ENCODE measurements around the gene FERMT1.
"Not testable (repeated sequence)": the region's sequence is repeated elsewhere in the genome, so short reads cannot be mapped to it uniquely, and the experiment has no call there.

FERMT1 gene

GRCh38 chr20:6038256-6038655 is 84.6 kb downstream of the FERMT1 start:
- DNase-seq, result no peak

GRCh38 chr20:6037082-6037481 is 85.7 kb downstream of the FERMT1 start:
- no peak for DNase-seq

GRCh38 chr20:6036213-6036612 is 86.6 kb downstream of the FERMT1 start:
- DNase-seq, result no peak

GRCh38 chr20:6034134-6034969 is 88.5 kb downstream of the FERMT1 start:
- no peak for DNase-seq

- not testable (repeated sequence) for DNase-seq
These were observed 89.9 kb downstream of the FERMT1 start for GRCh38 chr20:6032907-6033306.

- DNase-seq, result no peak
These were observed 92.3 kb downstream of the FERMT1 start for GRCh38 chr20:6030453-6031080.

- DNase-seq, result no peak
These were observed 93.3 kb downstream of the FERMT1 start for GRCh38 chr20:6029538-6029937.

- no peak for DNase-seq
These were observed 94.0 kb downstream of the FERMT1 start for GRCh38 chr20:6028818-6029217.

DNA sequence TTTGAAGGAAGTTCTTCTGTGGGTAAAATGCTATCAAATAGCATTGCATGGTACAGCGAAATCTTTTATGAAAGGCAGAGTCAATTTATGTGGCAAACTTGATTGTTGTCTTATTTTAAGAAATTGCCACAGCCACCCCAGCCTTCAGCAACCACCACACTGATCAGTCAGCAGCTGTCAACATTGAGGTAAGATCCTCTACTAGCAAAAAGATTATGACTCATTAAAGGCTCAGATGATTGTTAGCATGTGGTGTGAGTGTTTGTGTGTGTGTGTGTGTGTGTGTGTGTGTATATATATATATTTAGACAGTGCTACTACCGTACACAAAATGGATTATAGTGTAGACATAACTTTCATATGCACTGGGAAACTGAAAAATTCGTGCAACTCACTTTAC is 96.8 kb downstream of the FERMT1 start:
- no peak for DNase-seq

Data from stimulated activated naive CD4-positive, alpha-beta T cell treated with Interleukin-2 at 50 U/mL for 16 hours (primary cell).